A673 (cell line): Measurements from ENCODE around the gene RSPH9.

Source experiments
- CTCF ChIP-seq: fragments of 300-800, 200-600 bp; sonication (generic); conservative IDR thresholded peaks from 2 replicates; pipeline ENCODE4 v1.5.1; 2017; ENCODE audit warnings: low read depth, mild to moderate bottlenecking, antibody characterized with exemption, low read length, moderate library complexity, mixed read lengths
- EZH2 ChIP-seq: fragments of 200-600 bp; sonication (generic); IDR thresholded peaks from 2 replicates; pipeline ENCODE4 v1.6.1; 2017; ENCODE audit warnings: borderline replicate concordance, low read depth, mild to moderate bottlenecking, mixed read lengths, antibody characterized with exemption, low read length; ENCODE audit not compliant: poor library complexity, severe bottlenecking

DNA sequence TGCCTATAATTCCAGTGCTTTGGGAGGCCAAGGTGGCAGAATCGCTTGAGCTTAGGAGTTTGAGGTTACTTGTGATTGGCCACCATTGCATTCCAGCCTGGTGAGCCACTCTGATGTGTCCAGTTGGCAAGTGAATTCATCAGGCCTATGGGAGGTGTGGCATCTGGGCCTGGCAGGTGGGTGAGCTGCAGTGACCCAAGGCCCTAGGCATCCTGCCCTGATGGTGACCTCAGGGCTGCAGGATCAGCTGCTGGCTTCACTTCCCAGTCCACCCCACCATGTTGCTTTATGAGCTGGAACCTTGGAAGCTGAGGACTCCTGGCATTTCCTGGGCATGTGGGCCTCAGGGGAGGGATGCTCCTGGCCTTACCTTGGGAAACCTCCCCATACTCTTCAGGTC lies 20.5 kb downstream of the RSPH9 start:
- TF ChIP-seq CTCF, result no peak
- no peak for TF ChIP-seq EZH2
